ENCODE data around the gene ASPSCR1.

- no peak for TF ChIP-seq POLR2A (IDR thresholded peaks at IDR 0.05; ENCODE audit: control extremely low read depth in 1 of 2, low read depth in 2 of 2, low read length in 2 of 2)
- no peak for TF ChIP-seq EZH2 (IDR thresholded peaks at IDR 0.05; ENCODE audit: low read depth, low read length, severe bottlenecking)
Observed at GRCh38 chr17:81950501-81950900, 26.9 kb upstream of the ASPSCR1 start.
